ENCODE results near the gene SEMA5A.

SEMA5A gene

GRCh38 chr5:9512457-9512856 lies 33.4 kb downstream of the SEMA5A start:
- no peak for TF ChIP-seq POLR2AphosphoS5 (IDR thresholded peaks at IDR 0.05; ENCODE audit: low read depth, low read length)
- no peak for TF ChIP-seq TAF1 (IDR thresholded peaks at IDR 0.05; ENCODE audit: borderline replicate concordance, insufficient read depth, low read length)
- TF ChIP-seq REST (IDR thresholded peaks at IDR 0.05; ENCODE audit: insufficient read depth in 1 of 2, low read depth in 2 of 2, low read length in 2 of 2): no peak
- no peak for TF ChIP-seq SIN3A (IDR thresholded peaks at IDR 0.05; ENCODE audit: borderline replicate concordance, insufficient read depth, low read length)
- no peak for TF ChIP-seq FOXP2 (optimal IDR thresholded peaks at IDR 0.05; ENCODE audit: borderline replicate concordance, extremely low read depth, extremely low read length, insufficient read depth)

GRCh38 chr5:9507974-9508373 lies 37.9 kb downstream of the SEMA5A start:
- TF ChIP-seq REST (IDR thresholded peaks at IDR 0.05; ENCODE audit: insufficient read depth in 1 of 2, low read depth in 2 of 2, low read length in 2 of 2): no peak
- no peak for TF ChIP-seq FOXP2 (optimal IDR thresholded peaks at IDR 0.05; ENCODE audit: borderline replicate concordance, extremely low read depth, extremely low read length, insufficient read depth)
- TF ChIP-seq TAF1 (IDR thresholded peaks at IDR 0.05; ENCODE audit: borderline replicate concordance, insufficient read depth, low read length): no peak
- TF ChIP-seq SIN3A (IDR thresholded peaks at IDR 0.05; ENCODE audit: borderline replicate concordance, insufficient read depth, low read length): no peak
- TF ChIP-seq POLR2AphosphoS5 (IDR thresholded peaks at IDR 0.05; ENCODE audit: low read depth, low read length): no peak

GRCh38 chr5:9505225-9505624 lies 40.6 kb downstream of the SEMA5A start:
- TF ChIP-seq SIN3A (IDR thresholded peaks at IDR 0.05; ENCODE audit: borderline replicate concordance, insufficient read depth, low read length) (no peak), POLR2AphosphoS5 (IDR thresholded peaks at IDR 0.05; ENCODE audit: low read depth, low read length) (no peak), TAF1 (IDR thresholded peaks at IDR 0.05; ENCODE audit: borderline replicate concordance, insufficient read depth, low read length) (no peak), REST (IDR thresholded peaks at IDR 0.05; ENCODE audit: insufficient read depth in 1 of 2, low read depth in 2 of 2, low read length in 2 of 2) (no peak), FOXP2 (optimal IDR thresholded peaks at IDR 0.05; ENCODE audit: borderline replicate concordance, extremely low read depth, extremely low read length, insufficient read depth) (no peak)

GRCh38 chr5:9502864-9503263 lies 43.0 kb downstream of the SEMA5A start:
- TF ChIP-seq FOXP2 (optimal IDR thresholded peaks at IDR 0.05; ENCODE audit: borderline replicate concordance, extremely low read depth, extremely low read length, insufficient read depth) (no peak), REST (IDR thresholded peaks at IDR 0.05; ENCODE audit: insufficient read depth in 1 of 2, low read depth in 2 of 2, low read length in 2 of 2) (no peak), POLR2AphosphoS5 (IDR thresholded peaks at IDR 0.05; ENCODE audit: low read depth, low read length) (no peak), TAF1 (IDR thresholded peaks at IDR 0.05; ENCODE audit: borderline replicate concordance, insufficient read depth, low read length) (no peak), SIN3A (IDR thresholded peaks at IDR 0.05; ENCODE audit: borderline replicate concordance, insufficient read depth, low read length) (no peak)
